B cell (primary cell): ENCODE results near the gene MT1M. TPM values are rescaled to one million over a fixed set of nuclear protein-coding genes. Genes with fewer than 3 reads are reported as not detected.

Experiments
- ATAC-seq: fragments of 200-7000 bp; cut with Tn5 transposase; one replicate; pipeline ENCODE4 v1.10.0; 2021; ENCODE audit warnings: low read depth, mild to moderate bottlenecking, moderate number of reproducible peaks, moderate library complexity
- CTCF ChIA-PET: fragments of 350-600 bp; sonication (Branson Sonifier 250); formaldehyde crosslinking; loops from one replicate; lab custom pipeline; 2021; ENCODE audit warnings: antibody characterized with exemption, inconsistent platforms; lab: Charles Lee
- POLR2A ChIA-PET: fragments of 350-600 bp; sonication (Branson Sonifier 250); formaldehyde crosslinking; loops from one replicate; lab custom pipeline; 2021; ENCODE audit warnings: antibody characterized with exemption; lab: Charles Lee
- DNase-seq: peaks from one replicate; pipeline ENCODE4 v3.0.0; 2013
- H2AFZ ChIP-seq: 2 replicates; pipeline ENCODE4 v1.6.1; 2012; ENCODE audit warnings: mild to moderate bottlenecking, low read depth, low read length; ENCODE audit not compliant: insufficient read depth, poor library complexity, severe bottlenecking
- H3K27ac ChIP-seq, 2 donors: 1 replicate in 1 of 2; 2 replicates in 1 of 2; pipeline ENCODE4 v1.5.1; 2012 to 2013; ENCODE audit warnings: low read length in 2 of 2, mild to moderate bottlenecking in 2 of 2, moderate library complexity in 1 of 2
- H3K27me3 ChIP-seq, 4 experiments: fragments of 200-600 bp in 1 of 4; sonication (generic) in 1 of 4; replicated peaks in 1 of 4; 1 replicate in 2 of 4; 2 replicates in 2 of 4; pipeline versions ENCODE4 v1.6.1 to v1.7.0; 2013 to 2016; ENCODE audit warnings: low read length in 3 of 4, mild to moderate bottlenecking in 2 of 4, mixed read lengths in 1 of 4, moderate library complexity in 1 of 4; ENCODE audit not compliant: insufficient read depth in 4 of 4, control insufficient read depth in 3 of 4; ENCODE audit errors: control extremely low read depth in 1 of 4
- H3K36me3 ChIP-seq, 2 experiments: replicated peaks in 1 of 2; 1 replicate in 1 of 2; 2 replicates in 1 of 2; pipeline versions ENCODE4 v1.6.1 to v1.7.1; 2013; ENCODE audit warnings: low read length in 1 of 2; ENCODE audit not compliant: insufficient read depth in 2 of 2, control insufficient read depth in 1 of 2; ENCODE audit errors: control extremely low read depth in 1 of 2, extremely low read depth in 1 of 2
- H3K4me1 ChIP-seq, 2 donors: fragments of 200-600 bp in 1 of 2; sonication (generic) in 1 of 2; 1 replicate in 1 of 2; 2 replicates in 1 of 2; pipeline versions ENCODE4 v1.5.1 to v1.6.1; 2013 to 2017; ENCODE audit warnings: low read length in 2 of 2; ENCODE audit not compliant: control insufficient read depth in 2 of 2, insufficient read depth in 2 of 2
- H3K4me2 ChIP-seq: replicated peaks from 2 replicates; pipeline ENCODE3; 2012; ENCODE audit warnings: mild to moderate bottlenecking, low read depth, low read length; ENCODE audit not compliant: poor library complexity, severe bottlenecking
- H3K4me3 ChIP-seq, 5 experiments: fragments of 200-600 bp in 1 of 5; sonication (generic) in 1 of 5; 1 replicate in 3 of 5; 2 replicates in 2 of 5; pipeline versions ENCODE4 v1.5.1 to v1.7.0; 2011 to 2016; ENCODE audit warnings: low read length in 4 of 5, mild to moderate bottlenecking in 4 of 5, low read depth in 2 of 5, control low read depth in 1 of 5, moderate library complexity in 1 of 5; ENCODE audit not compliant: insufficient read depth in 1 of 5; ENCODE audit errors: control extremely low read depth in 1 of 5, extremely low read depth in 1 of 5
- H3K79me2 ChIP-seq: fragments of 200-600 bp; sonication (generic); one replicate; pipeline ENCODE4 v1.6.0; 2016; ENCODE audit warnings: low read length; ENCODE audit not compliant: control insufficient read depth, insufficient read depth
- H3K9ac ChIP-seq: fragments of 200-600 bp; sonication (generic); 2 replicates; pipeline ENCODE4 v1.6.1; 2017; ENCODE audit warnings: mild to moderate bottlenecking, low read length, moderate library complexity
- H3K9me3 ChIP-seq, 3 donors: one replicate each; pipeline versions ENCODE4 v1.6.1 to v1.7.1; 2013; ENCODE audit warnings: low read length in 2 of 3; ENCODE audit not compliant: control insufficient read depth in 2 of 3, insufficient read depth in 1 of 3; ENCODE audit errors: control extremely low read depth in 1 of 3
- H4K20me1 ChIP-seq: 2 replicates; pipeline ENCODE4 v1.6.0; 2012; ENCODE audit warnings: mild to moderate bottlenecking, low read length; ENCODE audit not compliant: insufficient read depth, control insufficient read depth, poor library complexity, severe bottlenecking
- H3K27ac Mint-ChIP-seq: one replicate; pipeline ENCODE4 v1.8.0; 2021; ENCODE audit warnings: mixed read lengths
- H3K27me3 Mint-ChIP-seq: one replicate; pipeline ENCODE4 v1.8.0; 2021; ENCODE audit warnings: mixed read lengths
- H3K4me1 Mint-ChIP-seq: one replicate; pipeline ENCODE4 v1.8.0; 2021; ENCODE audit warnings: mixed read lengths
- H3K4me3 Mint-ChIP-seq: one replicate; pipeline ENCODE4 v1.8.0; 2021; ENCODE audit warnings: mixed read lengths
- H3K9me3 Mint-ChIP-seq: one replicate; pipeline ENCODE4 v1.8.0; 2022; ENCODE audit warnings: mixed read lengths; ENCODE audit not compliant: insufficient read depth
- EZH2 ChIP-seq: IDR thresholded peaks from 2 replicates; pipeline ENCODE4 v1.6.1; 2012; ENCODE audit warnings: borderline replicate concordance, low read depth, mild to moderate bottlenecking, moderate library complexity, low read length; ENCODE audit not compliant: insufficient read depth, poor library complexity, severe bottlenecking
- WGBS: methylation state at CpG from one replicate; pipeline ENCODE4 v1.1.5; 2013; ENCODE audit warnings: missing lambda C conversion rate; ENCODE audit not compliant: insufficient coverage; 5-methylcytosine and 5-hydroxymethylcytosine counted together
- intact Hi-C: fragments of 100-400 bp; cut with micrococcal nuclease; formaldehyde crosslinking; loops from one replicate; pipeline ENCODE4 v1.10.0; 2022
- polyA plus RNA-seq: library from polyadenylated mRNA; depleted of rRNA; stranded (reverse); fragments of >200 nt; gene quantifications from 2 replicates; pipeline ENCODE4 v1.2.3, GENCODE V29; 2012
- total RNA-seq, 2 donors: library from RNA; stranded (reverse); fragments of 120-200 nt in 1 of 2; gene quantifications; 1 replicate in 1 of 2; 2 replicates in 1 of 2; pipeline versions ENCODE4 v1.2.3 to v1.2.4, GENCODE V29; 2013 to 2022
- TF ChIP-seq, protein P1 (sequence below): fragments of 200-600 bp; IDR thresholded peaks from one replicate; pipeline ENCODE4 v1.8.0; 2022; ENCODE audit warnings: antibody characterized with exemption, mild to moderate bottlenecking

MT1M gene
- total and polyA plus RNA-seq, 2 donors (not counting 1 experiment from before 2014, with no cell fraction given): not detected

DNA sequence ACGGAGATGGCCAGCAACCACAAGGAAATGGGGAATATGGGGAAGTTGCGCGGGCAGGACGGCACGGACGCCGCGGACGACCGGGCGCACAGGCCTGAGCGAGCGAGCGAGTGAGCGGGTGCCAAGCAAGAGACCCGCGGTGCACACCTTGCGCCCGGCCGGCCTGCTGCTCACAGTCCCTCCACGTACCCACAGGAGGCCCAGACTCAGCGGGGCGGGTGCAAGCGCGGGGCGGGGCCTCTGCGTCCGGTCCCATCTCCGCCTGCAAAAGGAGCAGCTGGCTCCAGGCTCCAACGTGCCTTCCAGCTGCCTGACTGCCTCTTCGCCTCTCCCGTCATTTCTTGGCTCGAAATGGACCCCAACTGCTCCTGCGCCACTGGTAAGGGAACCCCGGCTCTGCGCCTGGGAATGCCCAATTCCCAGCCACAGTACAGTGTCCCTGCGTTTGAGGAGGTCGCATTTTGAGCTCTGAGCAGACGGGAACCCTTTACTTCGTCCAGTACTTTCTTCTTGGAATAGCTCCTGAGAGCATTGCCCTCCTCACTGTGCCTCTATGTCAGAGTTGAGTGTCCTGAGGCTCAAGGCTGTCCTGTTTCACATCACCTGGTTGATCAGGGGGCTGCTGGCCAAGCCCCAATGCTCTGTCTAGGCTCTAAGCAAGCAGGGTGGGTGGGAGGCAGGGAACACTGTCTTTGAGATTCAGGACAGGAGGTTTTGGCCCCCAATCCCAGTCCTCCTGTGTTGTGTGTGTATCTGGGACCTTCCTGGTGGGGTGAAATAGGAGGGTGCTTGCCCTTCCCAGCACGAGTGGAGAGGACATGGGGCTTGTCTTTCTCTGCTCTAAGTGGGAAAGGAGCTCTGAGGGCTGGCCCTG lies 15.0 kb upstream of the MT1M start:
- H3K4me3 ChIP-seq: peak overlapping the region in 2 of 5 experiments; percentile 2 to 30
- peaks cover 0 to 33% (median 17%) of the 10 kb centered on the region in 4 experiments for H3K27me3 ChIP-seq
- CTCF ChIA-PET: interaction anchor here (1.4 kb wide), 1 partner anchor 17 kb away, joined by 6 read pairs; no protein-coding TSS in a partner anchor
- Mint-ChIP-seq H3K4me3 (peak overlapping the region; percentile 64), H3K4me1 (peaks cover 10% of the 10 kb centered on the region), H3K9me3 (no peaks in the 10 kb centered on the region), H3K27me3 (peaks cover 38% of the 10 kb centered on the region), H3K27ac (no peak overlapping the region)
- DNase-seq (no peak), ATAC-seq (peak; percentile 41)
- peak overlapping the region; percentile 70 for H3K4me2 ChIP-seq
- no peak overlapping the region for H3K27ac ChIP-seq
- 5% methylated on average over 40 of the region's 41 CpGs for WGBS
- H4K20me1 ChIP-seq: no peaks in the 10 kb centered on the region
- peaks cover 10% of the 10 kb centered on the region in 2 donors for H3K4me1 ChIP-seq
- POLR2A ChIA-PET: no interaction called here
- no peaks in the 10 kb centered on the region for H3K79me2 ChIP-seq
- peak overlapping the region; percentile 23 for H3K9ac ChIP-seq
- peak overlapping the region; percentile 67 for H2AFZ ChIP-seq
- H3K36me3 ChIP-seq: no peaks in the 10 kb centered on the region
- intact Hi-C loops: no loop called here
- no peak for TF ChIP-seq EZH2
- TF ChIP-seq, protein P1, sequence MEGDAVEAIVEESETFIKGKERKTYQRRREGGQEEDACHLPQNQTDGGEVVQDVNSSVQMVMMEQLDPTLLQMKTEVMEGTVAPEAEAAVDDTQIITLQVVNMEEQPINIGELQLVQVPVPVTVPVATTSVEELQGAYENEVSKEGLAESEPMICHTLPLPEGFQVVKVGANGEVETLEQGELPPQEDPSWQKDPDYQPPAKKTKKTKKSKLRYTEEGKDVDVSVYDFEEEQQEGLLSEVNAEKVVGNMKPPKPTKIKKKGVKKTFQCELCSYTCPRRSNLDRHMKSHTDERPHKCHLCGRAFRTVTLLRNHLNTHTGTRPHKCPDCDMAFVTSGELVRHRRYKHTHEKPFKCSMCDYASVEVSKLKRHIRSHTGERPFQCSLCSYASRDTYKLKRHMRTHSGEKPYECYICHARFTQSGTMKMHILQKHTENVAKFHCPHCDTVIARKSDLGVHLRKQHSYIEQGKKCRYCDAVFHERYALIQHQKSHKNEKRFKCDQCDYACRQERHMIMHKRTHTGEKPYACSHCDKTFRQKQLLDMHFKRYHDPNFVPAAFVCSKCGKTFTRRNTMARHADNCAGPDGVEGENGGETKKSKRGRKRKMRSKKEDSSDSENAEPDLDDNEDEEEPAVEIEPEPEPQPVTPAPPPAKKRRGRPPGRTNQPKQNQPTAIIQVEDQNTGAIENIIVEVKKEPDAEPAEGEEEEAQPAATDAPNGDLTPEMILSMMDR: no peak
- no peaks in the 10 kb centered on the region for H3K9me3 ChIP-seq

DNA sequence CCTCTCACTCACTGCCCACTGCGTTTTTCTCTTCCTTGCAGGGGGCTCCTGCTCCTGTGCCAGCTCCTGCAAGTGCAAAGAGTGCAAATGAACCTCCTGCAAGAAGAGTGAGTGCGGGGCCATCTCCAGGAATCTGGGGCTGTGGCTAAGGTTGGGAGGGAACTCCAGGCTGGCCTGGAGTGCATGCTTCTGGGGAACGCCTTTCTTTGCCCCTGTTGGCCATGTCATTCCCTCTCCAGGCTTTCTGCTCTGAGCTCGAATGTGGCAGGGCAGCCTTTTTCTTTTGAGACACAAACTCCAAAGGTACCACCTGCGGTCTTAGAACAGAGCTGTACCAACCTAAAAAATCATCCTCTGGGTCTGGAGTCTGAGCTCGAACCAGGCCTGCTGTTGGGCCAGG lies 14.3 kb upstream of the MT1M start:
- no peak for TF ChIP-seq EZH2
- TF ChIP-seq, protein P1: no peak
- no peaks in the 10 kb centered on the region for H4K20me1 ChIP-seq
- H3K4me1 ChIP-seq: peaks cover 10% of the 10 kb centered on the region in 2 donors
- Mint-ChIP-seq H3K27me3 (peaks cover 38% of the 10 kb centered on the region), H3K4me1 (peaks cover 10% of the 10 kb centered on the region), H3K4me3 (no peak overlapping the region), H3K27ac (no peak overlapping the region), H3K9me3 (no peaks in the 10 kb centered on the region)
- no peaks in the 10 kb centered on the region for H3K79me2 ChIP-seq
- ATAC-seq (no peak), DNase-seq (no peak)
- intact Hi-C loops: no loop called here
- no peaks in the 10 kb centered on the region for H3K9me3 ChIP-seq
- ChIA-PET POLR2A (no interaction called here), CTCF (interaction anchor here (1.4 kb wide), 1 partner anchor 17 kb away, joined by 6 read pairs; no protein-coding TSS in a partner anchor)
- 58% methylated on average over 5 of the region's 6 CpGs for WGBS
- no peak overlapping the region for H3K27ac ChIP-seq
- no peak overlapping the region for H2AFZ ChIP-seq
- no peak overlapping the region for H3K4me3 ChIP-seq
- H3K9ac ChIP-seq: no peak overlapping the region
- no peaks in the 10 kb centered on the region for H3K36me3 ChIP-seq
- H3K4me2 ChIP-seq: no peak overlapping the region
- peaks cover 0 to 33% (median 17%) of the 10 kb centered on the region in 4 experiments for H3K27me3 ChIP-seq
